Esophagus squamous epithelium (tissue), 5 donors: ENCODE measurements around the gene TMEM135. TPM values are rescaled to one million over a fixed set of nuclear protein-coding genes. Genes with fewer than 3 reads are reported as not detected.

ENCODE experiments used
- DNase-seq: peaks from one replicate; lab custom pipeline; 2025; lab: John Stamatoyannopoulos, UW
- H3K27ac ChIP-seq, 4 donors: fragments of 200-600 bp; sonication (generic); one replicate each; pipeline ENCODE4 v1.5.1; 2016 to 2019; ENCODE audit warnings: mild to moderate bottlenecking in 1 of 4
- H3K27me3 ChIP-seq, 4 donors: fragments of 200-600 bp; sonication (generic); 1 replicate in 3 of 4; 2 replicates in 1 of 4; pipeline versions ENCODE4 v1.5.1 to v1.6.0; 2017 to 2021; ENCODE audit warnings: antibody characterized with exemption in 1 of 4
- H3K36me3 ChIP-seq, 3 donors: fragments of 200-600 bp; sonication (generic); one replicate each; pipeline ENCODE4 v1.5.1; 2016 to 2019
- H3K4me1 ChIP-seq, 3 donors: fragments of 200-600 bp; sonication (generic); one replicate each; pipeline ENCODE4 v1.5.1; 2017 to 2019
- H3K4me3 ChIP-seq, 4 donors: fragments of 200-600 bp; sonication (generic); 1 replicate in 3 of 4; 2 replicates in 1 of 4; pipeline ENCODE4 v1.5.1; 2016 to 2019; ENCODE audit warnings: mild to moderate bottlenecking in 2 of 4, moderate library complexity in 1 of 4
- H3K9me3 ChIP-seq, 3 donors: fragments of 200-600 bp; sonication (generic); one replicate each; pipeline ENCODE4 v1.5.1; 2016 to 2019
- POLR2A ChIP-seq, 4 donors: fragments of 450-650 bp; IDR thresholded peaks; one replicate each; pipeline ENCODE4 v1.6.1; 2017; ENCODE audit warnings: antibody characterized with exemption in 4 of 4, mild to moderate bottlenecking in 4 of 4, moderate library complexity in 3 of 4
- WGBS, 2 donors: methylation state at CpG; one replicate each; pipeline ENCODE4 v1.1.5; 2018; 5-methylcytosine and 5-hydroxymethylcytosine counted together
- intact Hi-C: fragments of 100-400 bp; cut with DNase I; formaldehyde crosslinking; loops from one replicate; pipeline ENCODE4 v1.15.0; 2022
- total RNA-seq, 4 donors: library from RNA; depleted of rRNA; stranded (reverse); fragments of >200 nt; gene quantifications; one replicate each; pipeline ENCODE4 v1.1.0, GENCODE V29; 2016
- TF ChIP-seq, protein P1 (sequence below), 6 experiments: fragments of 450-650 bp in 4 of 6; fragments of 200-600 bp in 2 of 6; sonication (generic) in 2 of 6; IDR thresholded peaks; one replicate each; pipeline ENCODE4 v1.5.1; 2016 to 2019; ENCODE audit warnings: antibody characterized with exemption in 6 of 6, mild to moderate bottlenecking in 4 of 6, moderate library complexity in 4 of 6
- donor health status: DM: yes; HTN: yes; CAD: no.

TMEM135 gene
- total RNA-seq, 4 donors from 2014 or later = 4.5 to 12.0 (median 9.8) TPM

- DNase-seq = no peak
- 58 to 75% methylated on average over 2 of the region's 2 CpGs for WGBS, 2 donors
- TF ChIP-seq POLR2A (IDR thresholded peaks at IDR 0.05) = no peak
- TF ChIP-seq, protein P1, sequence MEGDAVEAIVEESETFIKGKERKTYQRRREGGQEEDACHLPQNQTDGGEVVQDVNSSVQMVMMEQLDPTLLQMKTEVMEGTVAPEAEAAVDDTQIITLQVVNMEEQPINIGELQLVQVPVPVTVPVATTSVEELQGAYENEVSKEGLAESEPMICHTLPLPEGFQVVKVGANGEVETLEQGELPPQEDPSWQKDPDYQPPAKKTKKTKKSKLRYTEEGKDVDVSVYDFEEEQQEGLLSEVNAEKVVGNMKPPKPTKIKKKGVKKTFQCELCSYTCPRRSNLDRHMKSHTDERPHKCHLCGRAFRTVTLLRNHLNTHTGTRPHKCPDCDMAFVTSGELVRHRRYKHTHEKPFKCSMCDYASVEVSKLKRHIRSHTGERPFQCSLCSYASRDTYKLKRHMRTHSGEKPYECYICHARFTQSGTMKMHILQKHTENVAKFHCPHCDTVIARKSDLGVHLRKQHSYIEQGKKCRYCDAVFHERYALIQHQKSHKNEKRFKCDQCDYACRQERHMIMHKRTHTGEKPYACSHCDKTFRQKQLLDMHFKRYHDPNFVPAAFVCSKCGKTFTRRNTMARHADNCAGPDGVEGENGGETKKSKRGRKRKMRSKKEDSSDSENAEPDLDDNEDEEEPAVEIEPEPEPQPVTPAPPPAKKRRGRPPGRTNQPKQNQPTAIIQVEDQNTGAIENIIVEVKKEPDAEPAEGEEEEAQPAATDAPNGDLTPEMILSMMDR (IDR thresholded peaks at IDR 0.05) = no peak
- Histone ChIP-seq H3K36me3 (no peaks in the 10 kb centered on the region), H3K27me3 (no peaks in the 10 kb centered on the region), H3K9me3 (no peaks in the 10 kb centered on the region), H3K27ac (no peak overlapping the region), H3K4me1 (peaks cover 0 to 3% (median 0%) of the 10 kb centered on the region in 3 donors), H3K4me3 (no peak overlapping the region)
- intact Hi-C loops = no loop called here
Measured at GRCh38 chr11:87366763-87367405, 329.1 kb downstream of the TMEM135 start.

DNA sequence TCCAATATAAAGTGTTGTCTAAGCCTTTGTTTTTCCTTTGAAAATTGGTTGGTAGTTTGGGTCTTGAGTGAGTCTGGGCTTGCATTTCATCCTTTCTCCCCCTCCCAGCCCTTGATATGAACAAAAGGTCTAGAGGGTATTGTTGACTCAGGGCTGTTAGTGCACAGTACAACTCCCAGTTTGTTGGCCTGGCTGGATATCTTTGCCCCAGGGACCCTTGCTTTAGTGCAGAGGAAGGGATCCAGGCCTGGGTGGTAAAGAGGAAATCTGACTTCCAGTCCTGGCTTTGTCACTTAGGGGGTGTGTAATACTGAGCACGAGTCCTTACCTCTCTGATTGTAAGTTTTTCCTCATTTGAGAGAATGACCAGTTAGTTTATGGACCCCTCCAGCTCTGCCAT, 330.4 kb downstream of the TMEM135 start:
- H3K27me3 ChIP-seq = no peaks in the 10 kb centered on the region
- TF ChIP-seq POLR2A (IDR thresholded peaks at IDR 0.05) = no peak
- TF ChIP-seq, protein P1 (IDR thresholded peaks at IDR 0.05) = no peak
- DNase-seq = no peak
- intact Hi-C loops = no loop called here
- peak overlapping the region in 2 of 4 donors; percentile 16 to 37 for H3K27ac ChIP-seq
- no peak overlapping the region for H3K4me3 ChIP-seq
- WGBS, 2 donors = 29 to 36% methylated on average over 1 of the region's 1 CpG
- peaks cover 0 to 3% (median 0%) of the 10 kb centered on the region in 3 donors for H3K4me1 ChIP-seq
- no peaks in the 10 kb centered on the region for H3K36me3 ChIP-seq
- H3K9me3 ChIP-seq = no peaks in the 10 kb centered on the region

GRCh38 chr11:87368858-87369480, 331.2 kb downstream of the TMEM135 start:
- Histone ChIP-seq H3K27ac (peak overlapping the region in 2 of 4 donors; percentile 16 to 37), H3K27me3 (no peaks in the 10 kb centered on the region), H3K9me3 (no peaks in the 10 kb centered on the region), H3K4me3 (no peak overlapping the region), H3K36me3 (no peaks in the 10 kb centered on the region), H3K4me1 (peaks cover 0 to 3% (median 0%) of the 10 kb centered on the region in 3 donors)
- TF ChIP-seq, protein P1 (IDR thresholded peaks at IDR 0.05) = no peak
- TF ChIP-seq POLR2A (IDR thresholded peaks at IDR 0.05) = no peak
- 33 to 50% methylated on average over 5 of the region's 5 CpGs for WGBS, 2 donors
- no peak for DNase-seq
- intact Hi-C loops = no loop called here

- peaks cover 0 to 3% (median 0%) of the 10 kb centered on the region in 3 donors for H3K4me1 ChIP-seq
- WGBS, 2 donors = 82 to 83% methylated on average over 3 to 4 of the region's 4 CpGs
- H3K27ac ChIP-seq = no peak overlapping the region
- DNase-seq = no peak
- intact Hi-C loops = no loop called here
- H3K36me3 ChIP-seq = no peaks in the 10 kb centered on the region
- H3K9me3 ChIP-seq = no peaks in the 10 kb centered on the region
- no peak overlapping the region for H3K4me3 ChIP-seq
- TF ChIP-seq, protein P1 (IDR thresholded peaks at IDR 0.05) = no peak
- no peak for TF ChIP-seq POLR2A (IDR thresholded peaks at IDR 0.05)
- no peaks in the 10 kb centered on the region for H3K27me3 ChIP-seq
Measured at GRCh38 chr11:87369888-87370287, 332.2 kb downstream of the TMEM135 start.

- no peak for TF ChIP-seq POLR2A (IDR thresholded peaks at IDR 0.05)
- TF ChIP-seq, protein P1 (IDR thresholded peaks at IDR 0.05) = no peak
- 76 to 81% methylated on average over 3 of the region's 3 CpGs for WGBS, 2 donors
- Histone ChIP-seq H3K4me3 (no peak overlapping the region), H3K9me3 (no peaks in the 10 kb centered on the region), H3K27me3 (no peaks in the 10 kb centered on the region), H3K36me3 (no peaks in the 10 kb centered on the region), H3K27ac (no peak overlapping the region), H3K4me1 (peaks cover 0 to 3% (median 0%) of the 10 kb centered on the region in 3 donors)
- intact Hi-C loops = no loop called here
- DNase-seq = no peak
Measured at GRCh38 chr11:87372065-87372464, 334.3 kb downstream of the TMEM135 start.
